NT2/D1 (cell line): ENCODE results near the gene ADAMTS12.

Source experiments
- SUZ12 ChIP-seq: IDR thresholded peaks from 2 replicates; pipeline ENCODE4 v1.6.1; 2011; ENCODE audit not compliant: insufficient read length, insufficient read depth; ENCODE audit errors: extremely low read depth
- ZNF274 ChIP-seq: IDR thresholded peaks from 2 replicates; pipeline ENCODE4 v1.6.1; 2011; ENCODE audit warnings: mild to moderate bottlenecking, low read depth, low read length

DNA sequence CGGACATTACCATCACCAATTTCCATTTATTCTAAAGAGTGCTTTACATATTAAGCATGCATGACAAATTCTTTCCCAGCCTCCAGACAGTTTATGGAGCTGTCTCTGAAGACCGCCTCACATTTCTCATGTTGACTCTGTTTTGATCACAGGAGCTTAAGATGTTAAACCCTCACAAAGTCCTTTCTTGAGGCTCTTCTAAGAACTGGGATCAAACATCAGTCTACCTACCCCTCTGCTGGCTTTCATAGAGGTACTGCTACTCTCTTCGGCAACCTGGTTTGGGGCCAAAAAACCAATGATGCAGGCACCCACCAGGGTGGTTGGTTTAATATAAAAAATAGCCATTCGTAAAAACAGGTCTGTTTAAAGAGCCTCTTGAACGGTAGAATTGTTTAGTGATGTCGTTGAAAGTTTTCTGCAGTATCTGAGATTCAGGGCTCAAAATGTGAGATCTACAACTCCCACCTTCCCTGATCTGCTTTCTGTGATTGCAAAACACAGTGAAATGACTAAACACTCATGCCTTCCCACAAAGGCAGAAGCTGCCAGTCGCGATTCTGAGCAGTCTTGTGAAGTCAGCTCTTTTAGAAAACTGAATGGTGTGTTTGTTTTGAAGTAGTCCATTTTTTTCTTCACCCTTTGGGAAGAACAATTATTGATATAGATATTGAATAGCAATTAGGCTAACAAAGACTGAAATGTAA is 47.9 kb upstream of the ADAMTS12 start:
- no peak for TF ChIP-seq SUZ12
- TF ChIP-seq ZNF274: no peak
